Anterior cingulate cortex (tissue), 58 donors: ENCODE data around the gene C12orf60.

ENCODE experiments used
- DNase-seq, 58 donors: peaks; one replicate each; lab custom pipeline; 2025; lab: John Stamatoyannopoulos, UW

The C12orf60 gene

DNA sequence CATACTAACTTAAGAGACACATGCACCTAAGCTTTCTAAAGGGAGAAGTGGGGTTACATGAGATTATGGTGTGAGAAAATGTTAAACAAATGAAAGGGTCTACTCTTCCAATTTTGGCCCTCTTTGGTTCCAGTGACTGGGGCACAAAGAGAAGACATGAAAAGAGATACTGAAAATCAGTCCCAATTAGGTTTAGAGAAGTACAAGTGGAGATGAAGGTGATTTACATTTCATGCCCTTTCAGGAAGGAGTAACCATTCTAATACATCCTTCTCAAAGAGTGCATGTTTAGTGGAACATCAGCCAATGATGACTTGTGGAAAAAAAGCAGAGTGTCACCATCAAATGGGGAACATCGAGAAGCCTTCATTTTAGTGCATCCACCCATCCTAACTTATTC, 67.8 kb downstream of the C12orf60 start:
- no peak for DNase-seq

DNA sequence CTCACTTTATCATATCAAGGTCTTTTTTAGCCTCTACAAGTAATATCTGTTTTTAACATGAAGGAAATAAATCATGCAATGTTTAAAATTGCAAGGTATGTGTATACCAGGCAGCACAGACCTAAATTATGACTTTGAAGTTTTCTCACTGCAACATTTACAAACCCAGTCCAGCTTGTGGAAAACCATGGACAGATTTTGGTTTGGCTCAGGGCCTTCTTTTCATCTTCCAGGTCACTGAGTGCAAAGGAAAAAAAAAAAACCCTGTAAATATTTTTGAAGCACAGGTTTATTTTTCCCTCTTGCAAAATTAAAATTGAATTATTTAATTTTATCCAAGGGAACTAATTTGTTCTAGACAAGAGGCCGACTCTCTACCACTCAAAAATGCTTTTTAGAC, 68.4 kb downstream of the C12orf60 start:
- DNase-seq: no peak

DNA sequence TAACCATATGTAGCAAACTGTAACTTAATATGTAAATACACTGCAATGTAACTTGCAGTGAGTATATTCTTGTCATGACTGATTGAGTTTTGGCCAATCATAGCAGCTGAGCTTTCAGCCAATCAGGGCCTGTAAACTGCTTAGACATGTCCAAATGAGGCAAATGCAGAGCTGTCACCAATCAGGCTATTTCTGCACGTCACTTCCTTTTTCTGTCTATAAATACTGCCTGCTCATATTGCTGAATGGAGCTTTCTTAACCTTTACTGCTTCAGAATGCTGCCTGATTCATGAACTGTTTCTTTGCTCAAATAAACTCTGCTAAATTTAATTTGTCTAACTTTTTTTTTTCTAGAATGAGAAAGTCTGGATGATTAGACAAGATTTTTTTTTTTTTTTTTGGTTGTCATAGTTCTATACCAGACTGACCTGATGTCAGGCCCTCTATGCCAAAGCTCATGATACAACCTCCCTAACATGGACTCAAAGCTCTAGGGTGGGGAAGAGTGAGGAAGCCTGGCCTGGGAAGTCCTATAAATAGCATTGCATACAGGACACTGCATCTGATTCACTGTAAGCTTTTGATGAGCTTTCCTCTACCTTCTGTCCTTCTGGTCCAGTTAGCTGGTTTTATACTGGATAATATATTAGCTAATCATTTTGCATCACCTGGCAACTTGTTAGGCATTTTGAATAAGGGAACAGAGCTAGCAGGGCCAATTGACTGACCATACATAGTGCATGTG, 70.1 kb downstream of the C12orf60 start:
- DNase-seq: no peak
